Panc1 (cell line): ENCODE measurements around the gene COA8.

Experiments used
- POLR2AphosphoS5 ChIP-seq: IDR thresholded peaks from 2 replicates; pipeline ENCODE4 v1.6.1; 2012; ENCODE audit warnings: mild to moderate bottlenecking, low read depth, low read length, moderate library complexity
- REST ChIP-seq, 2 experiments: IDR thresholded peaks; 2 replicates each; pipeline ENCODE4 v1.6.1; 2011 to 2012; ENCODE audit warnings: low read depth in 2 of 2, control low read depth in 1 of 2, low read length in 1 of 2, mild to moderate bottlenecking in 1 of 2, moderate library complexity in 1 of 2; ENCODE audit not compliant: insufficient read depth in 1 of 2
- TCF7L2 ChIP-seq: IDR thresholded peaks from 2 replicates; pipeline ENCODE4 v1.6.1; 2011; ENCODE audit warnings: mild to moderate bottlenecking, low read depth, low read length, inconsistent platforms
- TF ChIP-seq, protein P1 (sequence below): fragments of 450-650 bp; IDR thresholded peaks from 2 replicates; pipeline ENCODE4 v1.5.1; 2017; ENCODE audit warnings: mild to moderate bottlenecking

DNA sequence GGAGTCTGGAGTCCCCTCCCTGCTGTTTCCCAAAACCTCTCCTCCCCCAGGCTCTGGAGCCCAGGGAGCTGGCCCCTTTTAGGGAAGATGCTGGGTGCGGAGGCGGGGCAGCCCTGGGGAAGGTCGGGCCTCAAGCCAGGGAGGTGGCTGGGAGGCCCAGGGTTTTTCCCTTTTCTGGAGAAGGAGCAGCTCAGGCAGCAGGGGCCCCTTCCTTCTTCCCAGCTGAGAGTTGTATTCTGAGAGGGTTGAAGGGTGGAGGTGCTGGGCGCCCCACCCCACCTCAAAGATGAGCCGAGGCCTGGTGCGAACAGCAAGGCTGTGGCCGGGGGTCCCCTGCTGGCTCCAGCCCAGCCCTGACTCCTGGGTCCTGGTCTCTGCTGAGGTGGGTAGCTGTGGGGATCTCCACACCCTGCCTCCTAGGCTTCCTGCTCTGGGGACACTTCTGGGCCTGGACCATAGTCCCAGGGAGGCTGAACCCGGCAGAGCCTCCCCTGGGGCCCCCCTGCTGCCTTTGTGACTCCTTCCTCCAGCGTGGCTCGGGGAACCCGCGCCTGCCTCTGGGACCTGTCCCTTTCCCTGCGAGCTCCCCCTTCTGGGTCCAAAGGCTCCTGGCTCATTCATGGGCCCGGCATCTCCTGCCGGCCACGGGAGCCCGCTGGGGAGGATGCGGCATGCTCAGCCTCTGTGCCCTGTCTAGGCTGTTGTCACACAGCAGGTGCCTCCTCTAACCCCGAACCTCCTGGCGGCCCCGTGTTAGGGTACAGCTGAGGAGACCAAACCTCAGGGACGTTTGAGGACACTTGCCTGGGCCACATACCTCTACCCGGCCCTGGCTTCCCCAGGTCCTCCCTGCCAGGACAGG lies 29.4 kb upstream of the COA8 start:
- TF ChIP-seq, protein P1, sequence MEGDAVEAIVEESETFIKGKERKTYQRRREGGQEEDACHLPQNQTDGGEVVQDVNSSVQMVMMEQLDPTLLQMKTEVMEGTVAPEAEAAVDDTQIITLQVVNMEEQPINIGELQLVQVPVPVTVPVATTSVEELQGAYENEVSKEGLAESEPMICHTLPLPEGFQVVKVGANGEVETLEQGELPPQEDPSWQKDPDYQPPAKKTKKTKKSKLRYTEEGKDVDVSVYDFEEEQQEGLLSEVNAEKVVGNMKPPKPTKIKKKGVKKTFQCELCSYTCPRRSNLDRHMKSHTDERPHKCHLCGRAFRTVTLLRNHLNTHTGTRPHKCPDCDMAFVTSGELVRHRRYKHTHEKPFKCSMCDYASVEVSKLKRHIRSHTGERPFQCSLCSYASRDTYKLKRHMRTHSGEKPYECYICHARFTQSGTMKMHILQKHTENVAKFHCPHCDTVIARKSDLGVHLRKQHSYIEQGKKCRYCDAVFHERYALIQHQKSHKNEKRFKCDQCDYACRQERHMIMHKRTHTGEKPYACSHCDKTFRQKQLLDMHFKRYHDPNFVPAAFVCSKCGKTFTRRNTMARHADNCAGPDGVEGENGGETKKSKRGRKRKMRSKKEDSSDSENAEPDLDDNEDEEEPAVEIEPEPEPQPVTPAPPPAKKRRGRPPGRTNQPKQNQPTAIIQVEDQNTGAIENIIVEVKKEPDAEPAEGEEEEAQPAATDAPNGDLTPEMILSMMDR = no peak
- TF ChIP-seq REST (IDR thresholded peaks at IDR 0.05; ENCODE audit: insufficient read depth in 1 of 2, low read depth in 2 of 2, low read length in 1 of 2) (no peak), POLR2AphosphoS5 (no peak), TCF7L2 (no peak)
